ENCODE data around the gene TMEM158. TPM values are rescaled to one million over a fixed set of nuclear protein-coding genes. Genes with fewer than 3 reads are reported as not detected.

TMEM158 gene
- total and polyA plus RNA-seq, 9 donors: 0.98 to 3.7 (median 2.2) TPM

GRCh38 chr3:45178183-45179023 is 47.7 kb downstream of the TMEM158 start:
- Histone ChIP-seq H3K27me3 (ENCODE audit: control insufficient read depth, insufficient read depth, low read length) (peaks cover 2% of the 10 kb centered on the region), H3K4me1 (ENCODE audit: control insufficient read depth, insufficient read depth, low read length) (peaks cover 24% of the 10 kb centered on the region), H3K36me3 (ENCODE audit: control insufficient read depth, insufficient read depth, low read length) (no peaks in the 10 kb centered on the region), H3K9me3 (replicated peaks; ENCODE audit: control insufficient read depth, low read depth, low read length) (no peaks in the 10 kb centered on the region), H3K4me3 (ENCODE audit: low read length) (no peak overlapping the region), H3K27ac (ENCODE audit: low read length) (peak overlapping the region; percentile 13)
- WGBS (ENCODE audit: insufficient coverage): 63% methylated on average over 9 of the region's 13 CpGs
- no peak for DNase-seq

- DNase-seq: no peak
- no peaks in the 10 kb centered on the region for H3K36me3 ChIP-seq (ENCODE audit: control insufficient read depth, insufficient read depth, low read length)
- H3K4me3 ChIP-seq (ENCODE audit: low read length): no peak overlapping the region
- H3K27ac ChIP-seq (ENCODE audit: low read length): no peak overlapping the region
- H3K4me1 ChIP-seq (ENCODE audit: control insufficient read depth, insufficient read depth, low read length): peaks cover 15% of the 10 kb centered on the region
- H3K9me3 ChIP-seq (replicated peaks; ENCODE audit: control insufficient read depth, low read depth, low read length): no peaks in the 10 kb centered on the region
- no CpG with 5 or more reads among the region's 4 CpGs for WGBS (ENCODE audit: insufficient coverage)
- H3K27me3 ChIP-seq (ENCODE audit: control insufficient read depth, insufficient read depth, low read length): peaks cover 2% of the 10 kb centered on the region
Measured at GRCh38 chr3:45176912-45177311, 49.2 kb downstream of the TMEM158 start.

Other genes starting within 250 kb of the TMEM158 start
- gene CLEC3B, start 200.0 kb downstream of the TMEM158 start, total RNA-seq: 184 TPM
- gene CLEC3B, start 200.0 kb downstream of the TMEM158 start, polyA plus RNA-seq (ENCODE audit: insufficient read depth in 1 of 8, insufficient read length in 8 of 8, low replicate concordance in 1 of 8): 100 to 1,000 TPM in 6 of 8 donors, 10 to 100 TPM in 2; 79.2 to 144 (median 127) TPM
- gene CDCP1, start 79.9 kb downstream of the TMEM158 start, total RNA-seq: 0.04 TPM
- gene CDCP1, start 79.9 kb downstream of the TMEM158 start, polyA plus RNA-seq (ENCODE audit: insufficient read depth in 1 of 8, insufficient read length in 8 of 8, low replicate concordance in 1 of 8): 1 to 10 TPM in 1 of 8 donors, under 1 TPM in 7; 0.30 to 1.9 (median 0.48) TPM
- gene LARS2, start 162.3 kb upstream of the TMEM158 start, total RNA-seq: 12.8 TPM
- 10 to 100 TPM; 10.9 to 16.5 (median 12.9) TPM for gene LARS2, start 162.3 kb upstream of the TMEM158 start, polyA plus RNA-seq (ENCODE audit: insufficient read depth in 1 of 8, insufficient read length in 8 of 8, low replicate concordance in 1 of 8)